Measurements from ENCODE around the gene SEC14L1.

The SEC14L1 gene

DNA sequence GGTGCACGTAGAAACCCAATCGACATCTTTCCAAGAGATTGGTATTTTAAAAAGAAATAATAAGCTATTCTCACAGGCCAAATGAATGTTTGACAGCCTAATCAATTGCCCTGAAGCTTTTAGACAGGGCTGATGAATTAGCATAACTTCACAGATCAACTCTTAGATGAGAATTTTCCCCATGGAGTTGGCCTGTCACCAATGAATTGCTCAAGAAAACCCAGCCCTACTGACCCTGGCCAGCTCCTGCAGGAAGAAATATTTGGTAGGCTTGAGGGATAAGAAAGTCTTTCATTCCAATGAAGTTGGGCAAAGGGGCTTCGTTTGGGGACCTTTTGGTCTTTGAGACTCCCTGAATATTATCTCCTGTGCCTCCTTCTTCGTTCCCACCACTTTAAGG lies 23.4 kb upstream of the SEC14L1 start:
- DNase-seq: no peak

DNA sequence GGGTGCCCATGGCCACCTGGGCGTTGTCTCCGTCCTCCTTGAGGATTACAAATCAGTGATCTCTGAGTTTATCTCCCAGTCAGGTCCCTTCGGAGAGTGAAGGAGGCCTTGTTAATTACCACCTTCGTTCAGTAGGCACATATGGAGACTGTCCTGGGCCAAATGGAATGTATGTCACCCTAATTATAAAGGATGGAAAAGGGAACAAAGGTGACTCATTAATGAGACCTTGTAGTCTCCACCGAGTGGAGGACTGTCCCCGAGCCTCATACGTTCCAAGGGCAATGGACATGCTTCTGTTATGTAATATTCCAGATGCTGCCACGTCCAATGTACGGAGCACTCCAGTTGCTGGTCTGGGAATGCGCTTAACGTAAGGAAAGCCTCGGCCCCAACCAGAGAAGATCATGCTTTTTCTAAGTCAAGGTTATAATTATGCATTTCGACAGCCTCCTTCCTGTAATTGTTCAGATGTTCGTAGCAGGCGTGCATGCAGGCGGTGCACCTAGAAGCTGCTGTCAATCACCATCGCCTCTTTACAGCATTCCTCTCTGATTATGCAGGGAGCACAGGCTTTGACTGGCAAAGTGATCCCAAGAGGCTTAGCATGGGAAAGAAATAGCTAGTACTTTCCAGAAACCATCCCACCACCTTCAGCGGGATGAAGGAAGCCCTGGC lies 22.4 kb upstream of the SEC14L1 start:
- no peak for DNase-seq

DNA sequence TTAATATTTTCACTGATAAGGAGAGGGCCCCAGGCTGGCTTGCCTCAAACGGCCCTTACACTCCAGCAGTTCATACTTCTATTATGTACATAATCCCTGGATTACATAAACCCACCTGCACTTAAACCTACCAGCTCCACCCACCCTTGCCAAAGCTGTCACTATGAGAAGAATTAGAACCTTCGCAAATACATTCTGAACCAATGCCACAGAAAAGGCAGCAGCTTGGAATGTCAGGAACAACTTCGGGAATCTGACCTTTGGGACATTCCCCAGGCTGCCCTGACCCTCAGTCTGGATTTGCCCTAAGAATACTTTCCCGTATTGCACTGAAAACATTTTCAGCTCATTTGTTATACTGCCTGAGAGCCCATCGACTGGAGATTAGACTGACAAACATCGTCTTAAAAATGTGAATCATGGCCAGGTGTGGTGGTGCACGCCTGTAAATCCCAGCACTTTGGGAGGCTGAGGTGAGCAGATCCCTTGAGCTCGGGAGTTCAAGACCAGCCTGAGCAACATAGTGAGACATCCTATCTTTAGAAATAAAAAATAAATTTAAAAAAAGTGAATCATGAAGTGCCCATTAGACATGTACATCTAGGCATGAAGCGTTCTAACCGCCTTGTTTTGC lies 21.0 kb upstream of the SEC14L1 start:
- DNase-seq: no peak

DNA sequence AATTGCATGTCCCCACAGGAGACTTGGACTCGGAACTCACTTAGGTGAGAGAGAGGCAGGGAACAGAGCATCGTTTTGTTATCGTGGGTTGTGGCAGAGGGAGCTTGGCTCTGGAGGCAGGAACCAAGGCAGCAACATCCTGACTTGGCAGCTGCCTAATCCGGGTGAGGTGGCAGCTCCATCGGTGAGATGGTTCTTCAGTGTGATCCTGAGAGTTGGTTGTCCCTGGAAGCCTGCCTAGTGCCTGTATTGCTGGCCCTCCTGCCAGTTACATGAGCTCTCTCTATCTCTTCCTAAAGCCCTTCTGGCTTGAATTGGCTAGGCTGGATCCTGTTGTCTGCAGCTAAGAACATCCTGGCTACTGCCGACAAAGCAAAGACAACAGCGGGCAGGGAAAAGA lies 19.9 kb upstream of the SEC14L1 start:
- DNase-seq: no peak

DNA sequence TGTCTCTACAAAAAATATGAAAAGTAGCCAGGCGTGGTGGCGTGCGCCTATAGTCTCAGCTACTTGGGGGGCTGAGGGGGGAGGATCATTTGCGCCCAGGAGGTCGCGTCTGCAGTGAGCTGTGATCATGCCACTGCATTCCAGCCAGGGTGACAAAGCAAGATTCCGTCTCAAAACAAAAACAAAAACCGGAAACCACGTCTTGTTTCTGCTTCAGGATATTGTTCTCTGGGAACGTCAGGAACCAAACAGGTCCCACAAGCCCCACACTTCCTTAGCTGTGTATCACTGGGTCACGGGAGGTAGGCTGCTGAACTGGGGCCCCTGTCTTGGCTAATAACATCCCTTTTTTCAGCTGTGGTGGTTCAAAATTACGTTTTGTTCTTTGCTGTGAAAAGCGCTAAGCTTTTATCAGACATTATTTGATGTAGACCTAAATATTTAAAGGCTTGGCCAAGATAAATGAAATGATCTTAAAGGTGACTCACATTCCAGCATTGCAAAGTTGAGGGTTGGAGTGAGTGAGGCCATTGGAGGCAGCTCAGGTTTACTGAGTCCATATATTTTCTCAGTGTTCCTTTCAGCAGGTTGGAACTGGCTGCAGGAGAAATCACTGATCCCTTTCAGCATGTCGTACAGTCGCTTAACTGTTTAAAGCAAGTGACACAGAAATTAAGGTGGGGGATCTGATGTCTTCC lies 16.4 kb upstream of the SEC14L1 start:
- no peak for DNase-seq

DNA sequence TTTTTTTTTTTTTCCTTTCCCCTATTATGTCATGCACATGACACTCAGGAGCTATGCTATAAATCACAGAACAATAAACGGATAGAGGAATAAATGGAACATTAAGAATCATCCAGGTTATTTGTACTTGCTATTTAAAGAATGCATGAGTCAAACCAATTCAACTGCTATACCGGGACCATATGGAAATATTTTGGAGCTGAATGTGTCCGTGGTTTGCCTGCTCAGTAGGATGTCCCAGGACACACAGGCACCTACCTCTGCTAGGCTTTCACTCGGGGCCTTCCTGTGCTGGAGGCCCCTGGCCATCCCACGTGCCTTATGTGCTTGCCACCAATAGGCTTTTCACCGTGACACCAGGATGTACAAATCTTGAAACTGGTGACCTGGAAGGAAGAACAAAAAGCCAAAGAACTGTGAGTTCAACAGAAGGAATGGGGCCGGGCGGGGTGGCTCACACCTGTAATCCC lies 15.3 kb upstream of the SEC14L1 start:
- DNase-seq: no peak

DNA sequence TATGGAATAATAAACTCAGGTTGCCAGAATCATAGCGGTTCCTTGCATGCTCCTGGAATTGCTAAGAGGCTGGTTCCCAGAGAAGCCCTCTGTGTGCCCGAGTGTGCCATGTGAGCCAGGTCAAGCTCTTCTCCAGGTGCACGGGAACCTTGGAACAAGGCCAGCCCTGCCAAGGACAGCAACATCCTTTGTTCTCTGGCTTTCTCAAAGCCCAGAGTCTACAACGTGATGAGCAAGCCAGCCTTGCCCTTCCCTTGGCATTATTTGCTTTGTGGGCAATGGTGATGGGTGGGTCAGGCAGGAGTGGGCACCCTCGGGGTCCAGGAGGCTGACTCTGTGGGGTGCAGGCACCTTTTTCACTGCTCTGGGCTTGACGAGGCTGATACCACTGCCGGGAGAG lies 14.2 kb upstream of the SEC14L1 start:
- DNase-seq: no peak

DNA sequence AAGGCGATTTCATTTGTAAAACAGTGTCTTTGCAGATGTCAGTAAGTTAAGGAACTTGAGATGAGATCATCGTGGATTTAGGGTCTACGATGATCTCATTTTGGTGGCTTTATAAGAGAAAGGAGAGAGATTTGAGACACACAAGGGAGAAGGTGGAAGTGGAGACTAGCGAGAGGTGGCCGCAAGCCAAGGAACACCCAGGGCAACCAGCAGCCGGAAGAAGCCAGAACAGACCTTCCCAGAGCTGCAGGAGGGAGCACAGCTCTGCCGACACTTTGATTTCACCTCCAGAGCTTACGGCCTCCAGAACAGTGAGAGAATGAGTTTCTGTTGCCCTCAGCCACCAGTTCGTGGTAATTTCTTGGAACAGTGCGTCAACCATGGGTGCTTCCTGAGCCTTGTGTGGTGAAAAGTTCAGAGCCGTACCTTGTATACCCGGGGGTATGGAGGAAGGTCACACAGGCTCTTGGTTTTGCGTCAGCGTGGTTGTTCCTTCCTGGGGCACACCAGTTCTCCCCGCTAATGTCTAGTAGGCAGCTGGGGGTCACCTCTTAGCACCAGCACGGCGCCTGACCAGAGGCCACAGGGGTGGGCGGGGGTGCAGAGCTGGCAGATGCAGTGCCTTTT lies 12.9 kb upstream of the SEC14L1 start:
- DNase-seq: no peak

DNA sequence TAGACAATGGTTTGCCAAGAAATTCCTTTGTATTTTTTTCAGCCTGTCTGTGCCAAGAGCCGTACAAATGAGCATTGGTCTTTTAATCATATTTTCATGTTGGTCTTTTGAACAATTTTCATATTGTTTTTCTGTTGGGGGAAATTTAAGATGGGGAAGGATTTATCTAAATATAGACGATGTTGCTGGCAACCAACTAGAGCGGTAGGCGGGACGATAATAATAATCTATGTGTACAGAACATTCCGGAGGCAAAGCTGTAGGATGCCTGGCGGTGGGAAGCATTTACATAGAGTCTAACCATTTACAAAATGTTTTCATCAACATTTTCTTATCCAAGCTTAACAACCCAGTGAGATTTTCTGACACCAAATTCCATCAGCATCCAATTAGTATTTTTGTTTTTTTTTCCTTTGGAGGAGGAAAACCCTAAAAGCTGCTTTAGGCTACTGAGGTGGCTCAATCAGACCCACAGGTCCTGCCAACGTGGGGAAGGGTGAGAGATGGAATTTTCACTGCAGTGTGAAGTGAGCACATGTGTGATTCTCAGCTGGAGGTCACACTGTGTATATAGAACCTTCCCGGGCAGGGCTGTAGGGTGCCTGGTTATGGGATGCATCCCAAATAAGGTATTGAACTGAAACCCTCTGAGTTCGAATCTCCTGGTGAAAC lies 11.7 kb upstream of the SEC14L1 start:
- no peak for DNase-seq

DNA sequence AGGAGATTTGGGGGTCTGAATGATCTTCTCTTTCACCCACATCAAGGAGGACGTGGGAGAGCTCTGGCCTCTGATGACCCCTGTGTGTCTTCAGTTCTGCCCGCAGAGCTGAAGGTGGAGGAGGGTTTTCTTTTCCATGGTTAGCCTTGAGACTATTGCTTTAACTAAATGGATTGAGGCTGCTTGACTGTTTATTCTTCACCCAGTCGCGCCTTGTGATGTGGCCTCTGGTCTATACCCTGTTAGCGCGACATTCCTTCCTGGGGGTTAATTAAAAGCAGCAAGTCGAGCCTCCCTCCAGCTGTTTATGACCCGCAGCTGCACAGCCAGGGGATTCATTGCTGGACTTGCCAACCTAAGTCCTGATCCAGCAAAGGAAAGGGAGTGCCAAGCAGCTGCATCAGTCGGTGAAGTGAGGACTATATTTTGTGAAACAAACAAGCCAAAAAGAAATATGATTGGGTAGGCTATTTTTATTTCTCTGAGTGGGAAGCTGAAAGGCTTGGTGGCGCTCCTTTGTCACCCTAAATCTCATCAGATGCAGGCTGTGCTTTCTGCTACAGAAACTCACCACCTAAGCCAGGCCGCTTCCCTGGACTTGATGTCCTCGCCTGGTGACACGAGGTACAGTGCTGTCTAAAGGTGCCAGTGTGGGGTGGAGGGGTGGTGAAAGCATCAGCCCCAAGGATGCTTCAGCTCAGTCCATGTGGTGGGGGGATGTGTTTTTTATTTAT lies 11.0 kb upstream of the SEC14L1 start:
- no peak for DNase-seq

DNA sequence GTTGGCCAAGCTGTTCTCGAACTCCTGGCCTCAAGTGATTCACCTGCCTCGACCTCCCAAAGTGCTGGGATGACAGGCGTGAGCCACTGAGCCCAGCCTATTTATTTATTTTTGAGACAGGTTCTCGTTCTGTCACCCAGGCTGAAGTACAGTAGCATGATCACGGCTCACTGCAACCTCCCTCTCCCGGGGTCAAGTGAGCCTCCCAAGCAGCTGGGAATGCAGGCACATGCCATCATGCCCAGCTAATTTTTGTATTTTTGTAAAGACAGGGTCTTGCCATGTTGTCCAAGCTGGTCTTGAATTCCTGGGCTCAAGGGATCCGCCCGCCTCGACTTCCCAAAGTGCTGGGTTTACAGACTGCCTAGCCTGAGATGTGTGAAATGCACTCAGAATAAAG lies 10.2 kb upstream of the SEC14L1 start:
- DNase-seq: no peak

DNA sequence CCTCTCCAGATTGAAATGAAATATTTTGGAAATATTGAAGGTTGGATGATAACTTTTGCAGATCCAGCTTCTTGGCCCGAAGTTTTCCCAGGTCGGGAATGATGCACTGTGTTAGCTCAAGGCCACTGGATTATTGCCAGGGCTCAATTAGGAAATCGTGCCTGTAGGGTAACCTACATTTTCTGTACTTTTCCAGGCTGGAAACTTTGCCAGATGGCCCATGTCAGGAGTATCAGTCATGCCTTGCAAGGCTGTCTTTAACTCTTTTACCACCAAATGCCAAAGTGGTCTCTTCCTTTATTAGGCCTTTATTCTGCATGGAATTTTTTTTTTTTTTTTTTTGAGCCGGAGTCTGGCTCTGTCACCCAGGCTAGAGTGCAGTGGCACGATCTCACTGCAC lies 8.9 kb upstream of the SEC14L1 start:
- DNase-seq: no peak

DNA sequence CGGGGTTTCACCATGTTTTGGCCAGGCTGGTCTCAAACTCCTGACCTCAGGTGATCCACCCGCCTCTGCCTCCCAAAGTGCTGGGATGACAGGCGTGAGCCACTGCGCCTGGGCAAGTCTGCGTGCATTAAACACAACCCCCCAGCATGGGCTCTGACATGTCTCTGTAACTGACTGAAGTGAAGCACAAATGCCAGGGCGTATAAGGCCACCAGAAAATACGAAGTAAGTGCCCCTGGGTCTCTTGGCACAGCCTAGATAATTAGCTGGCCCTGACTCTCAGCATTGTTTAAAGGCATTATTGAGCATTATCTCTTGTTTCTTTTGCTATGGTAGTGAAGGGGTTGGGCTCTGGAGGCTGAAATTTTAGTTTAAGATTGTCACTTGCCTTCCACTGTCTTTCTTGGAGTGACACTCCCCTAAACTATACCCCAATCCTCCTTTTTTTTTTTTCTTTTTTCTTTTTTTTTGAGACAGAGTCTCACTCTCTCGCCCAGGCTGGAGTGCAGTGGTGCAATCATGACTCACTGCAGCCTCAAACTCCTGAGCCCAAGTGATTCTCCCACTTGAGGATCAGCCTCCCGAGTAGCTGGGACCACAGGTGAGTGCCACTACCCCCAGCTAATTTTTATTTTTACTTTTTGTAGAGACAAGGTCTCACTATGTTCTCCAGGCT lies 8.2 kb upstream of the SEC14L1 start:
- DNase-seq: no peak

DNA sequence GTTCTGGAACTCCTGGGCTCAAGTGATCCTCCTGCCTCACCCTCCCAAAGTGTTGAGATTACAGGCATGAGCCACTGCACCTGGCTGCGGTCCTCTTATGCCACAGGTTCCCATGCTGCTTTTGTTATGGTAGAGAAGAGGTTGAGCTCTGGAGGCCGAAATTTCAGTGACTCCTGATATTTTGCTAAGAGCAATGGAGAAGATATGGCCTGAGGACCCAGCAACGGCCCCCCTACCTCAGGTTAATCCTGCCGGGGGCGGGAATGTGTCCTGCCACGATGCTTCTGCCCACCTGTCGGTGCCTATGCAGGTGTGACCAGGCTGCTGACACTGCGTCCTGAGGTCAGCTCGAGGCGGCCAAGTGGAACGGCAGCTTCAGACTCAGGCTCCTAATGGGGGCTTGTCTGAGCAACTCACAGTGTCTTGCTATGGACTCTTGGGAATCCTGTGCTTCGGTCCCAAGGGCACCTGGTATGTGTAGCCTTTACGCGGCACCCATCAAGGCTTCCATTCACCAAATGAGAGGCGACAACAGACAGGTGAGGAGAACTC lies 7.6 kb upstream of the SEC14L1 start:
- DNase-seq: no peak

DNA sequence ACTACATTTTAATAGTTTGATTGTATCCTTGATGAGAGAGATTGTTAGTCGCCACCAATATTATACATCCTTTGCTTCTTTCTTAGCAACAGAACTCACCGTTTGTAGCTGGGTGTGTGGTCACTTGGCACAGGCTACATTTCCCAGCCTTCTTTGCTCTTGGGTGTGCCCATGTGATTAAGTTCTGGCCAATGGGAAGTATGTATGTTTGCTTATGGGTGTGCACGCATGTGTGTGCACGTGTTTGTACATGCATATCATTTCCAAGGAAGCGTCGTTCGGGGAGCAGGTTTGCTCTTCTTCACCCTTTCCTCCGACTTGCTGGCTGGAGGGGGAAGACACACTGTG lies 4.4 kb upstream of the SEC14L1 start:
- DNase-seq: no peak

DNA sequence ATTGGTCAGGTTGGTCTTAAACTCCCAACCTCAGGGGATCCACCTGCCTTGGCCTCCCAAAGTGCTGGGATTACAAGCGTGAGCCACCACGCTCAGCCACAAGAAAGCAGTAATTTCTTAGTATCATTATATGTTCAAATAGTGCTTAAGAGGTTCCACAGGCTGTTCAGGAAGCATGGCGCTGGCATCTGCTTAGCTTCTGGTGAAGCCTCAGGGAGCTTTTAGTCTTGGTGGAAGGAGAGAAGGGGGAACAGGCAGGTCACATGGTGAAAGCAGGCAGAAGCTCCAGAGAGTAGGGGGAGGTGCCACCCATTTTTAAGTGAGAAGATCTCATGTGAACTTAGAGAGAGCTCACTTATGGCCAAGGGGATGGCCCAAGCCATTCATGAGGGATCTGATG lies 3.7 kb upstream of the SEC14L1 start:
- no peak for DNase-seq

DNA sequence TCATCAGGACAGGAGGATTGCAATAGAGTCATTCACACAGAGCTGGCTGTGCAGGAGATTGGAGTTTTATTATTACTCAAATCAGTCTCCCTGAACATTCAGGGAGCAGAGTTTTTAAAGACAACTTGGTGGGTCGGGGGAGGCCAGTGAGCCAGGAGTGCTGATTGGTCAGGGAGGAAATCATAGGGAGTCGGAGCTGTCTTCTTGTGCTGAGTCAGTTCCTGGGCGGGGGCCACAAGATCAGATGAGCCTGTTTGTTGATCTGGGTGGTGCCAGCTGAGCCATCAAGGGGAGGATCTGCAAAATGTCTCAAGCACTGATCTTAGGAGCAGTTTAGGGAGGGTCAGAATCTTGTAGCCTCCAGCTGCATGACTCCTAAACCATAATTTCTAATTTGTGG lies 2.9 kb upstream of the SEC14L1 start:
- peak; percentile 80 for DNase-seq

DNA sequence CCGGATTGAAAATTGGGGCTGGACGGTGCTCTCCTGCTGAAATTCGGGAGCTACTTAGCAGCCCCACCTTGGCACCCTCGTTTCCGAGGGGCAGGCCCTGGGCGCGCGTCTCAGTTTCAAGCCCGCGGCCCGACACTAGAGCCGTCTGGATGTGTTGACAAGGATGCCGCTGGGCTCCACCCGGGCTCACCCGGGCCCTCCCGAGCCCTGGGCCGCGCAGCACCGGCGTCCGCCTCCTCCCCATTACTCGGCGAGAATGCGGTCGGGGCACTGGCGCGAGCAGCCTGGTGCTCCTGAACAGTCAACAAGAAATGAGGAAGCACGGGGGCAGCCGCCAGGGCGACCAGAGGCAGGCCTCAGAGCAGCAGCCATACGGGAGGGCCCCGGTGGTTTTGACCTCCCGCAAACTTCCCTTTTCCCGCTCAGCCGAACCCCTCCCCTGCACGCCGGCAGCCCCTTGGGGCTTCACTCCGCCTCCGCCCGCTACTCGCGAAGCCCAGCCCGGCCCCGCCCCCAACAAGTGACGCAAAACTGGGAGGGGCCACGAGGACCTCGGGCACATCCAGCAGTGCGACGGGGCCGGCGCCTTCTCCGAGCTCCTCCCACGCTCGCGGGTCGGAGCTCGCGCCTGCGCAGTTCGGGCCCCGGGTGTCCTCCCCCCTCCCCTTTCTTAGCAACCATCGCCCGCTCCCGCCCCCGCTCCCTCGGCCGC lies 447 bp upstream of the SEC14L1 start:
- DNase-seq: peak; percentile 99

DNA sequence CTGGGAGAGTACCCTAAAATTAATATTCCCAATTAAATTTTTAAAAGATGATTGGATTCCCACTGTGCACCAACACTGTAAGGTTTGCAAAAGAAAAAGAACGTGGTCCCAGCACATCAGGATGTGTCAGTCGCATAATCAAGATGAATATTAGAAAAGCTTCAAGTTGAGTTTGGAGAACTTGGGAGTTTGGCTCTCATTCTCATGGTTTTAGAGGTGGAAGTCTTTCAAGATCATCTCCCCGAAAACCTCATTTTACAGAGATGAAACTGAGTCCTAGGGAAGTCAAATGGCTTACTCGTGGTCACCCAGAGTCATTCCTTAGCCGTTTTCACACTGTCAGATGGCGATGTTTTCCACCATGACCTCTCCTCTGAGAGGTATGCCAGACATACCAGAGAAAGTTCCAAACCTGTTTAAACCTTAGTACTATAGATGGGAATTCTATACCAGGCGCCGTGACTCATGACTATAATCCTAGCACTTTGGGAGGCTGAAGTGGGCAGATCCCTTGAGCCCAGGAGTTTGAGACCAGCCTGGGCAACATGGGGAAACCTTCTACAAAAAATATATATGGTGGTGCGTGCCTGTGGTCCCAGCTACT lies 1.2 kb downstream of the SEC14L1 start:
- DNase-seq: no peak

DNA sequence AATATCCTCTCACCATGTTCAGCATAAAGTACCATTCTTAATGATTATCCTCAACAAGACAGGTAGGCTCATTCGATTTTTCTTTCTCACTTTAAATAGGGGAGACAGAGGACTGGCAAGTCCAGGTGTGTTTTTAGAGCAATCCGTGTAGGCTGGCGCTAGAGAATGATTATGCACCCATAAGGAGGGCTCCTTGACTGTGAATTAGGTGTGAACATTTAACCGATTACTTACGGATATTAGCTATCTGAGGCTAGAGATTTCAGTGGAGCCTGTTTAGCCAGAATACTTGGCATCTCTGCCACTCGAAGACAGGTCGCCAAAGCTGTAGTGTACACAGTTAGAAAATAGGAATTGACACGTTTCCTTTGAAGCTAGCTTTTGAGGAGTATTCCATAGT lies 1.9 kb downstream of the SEC14L1 start:
- DNase-seq: no peak

DNA sequence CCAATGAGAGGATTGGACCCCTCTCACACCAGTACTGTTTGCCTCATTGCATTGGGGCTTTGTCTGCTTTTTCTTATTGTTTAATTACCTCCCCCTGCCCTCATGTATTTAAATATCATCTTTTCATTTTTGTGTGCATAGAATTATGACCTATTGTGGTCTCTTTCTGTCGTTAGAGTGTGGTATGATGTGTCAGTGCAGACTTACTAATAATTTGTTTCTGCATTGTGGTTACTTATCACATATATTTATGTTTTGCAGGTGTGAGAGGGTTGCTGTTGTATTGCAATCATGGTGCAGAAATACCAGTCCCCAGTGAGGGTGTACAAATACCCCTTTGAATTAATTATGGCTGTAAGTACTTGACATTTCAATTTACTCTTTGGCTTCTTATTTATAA lies 2.5 kb downstream of the SEC14L1 start:
- no peak for DNase-seq
